GM19455 (cell line): Measurements from ENCODE around the gene ACTR3C.
"Not testable (repeated sequence)": the region's sequence is repeated elsewhere in the genome, so short reads cannot be mapped to it uniquely, and the experiment has no call there.

Experiments used
- ATAC-seq: cut with Tn5 transposase; IDR thresholded peaks from one replicate; pipeline ENCODE4 v1.9.1; 2021; ENCODE audit not compliant: unreplicated experiment

Gene ACTR3C

GRCh38 chr7:150219941-150220658 lies 103.2 kb downstream of the ACTR3C start:
- not testable (repeated sequence) for ATAC-seq

GRCh38 chr7:150206848-150207247 lies 116.5 kb downstream of the ACTR3C start:
- ATAC-seq, result not testable (repeated sequence)

DNA sequence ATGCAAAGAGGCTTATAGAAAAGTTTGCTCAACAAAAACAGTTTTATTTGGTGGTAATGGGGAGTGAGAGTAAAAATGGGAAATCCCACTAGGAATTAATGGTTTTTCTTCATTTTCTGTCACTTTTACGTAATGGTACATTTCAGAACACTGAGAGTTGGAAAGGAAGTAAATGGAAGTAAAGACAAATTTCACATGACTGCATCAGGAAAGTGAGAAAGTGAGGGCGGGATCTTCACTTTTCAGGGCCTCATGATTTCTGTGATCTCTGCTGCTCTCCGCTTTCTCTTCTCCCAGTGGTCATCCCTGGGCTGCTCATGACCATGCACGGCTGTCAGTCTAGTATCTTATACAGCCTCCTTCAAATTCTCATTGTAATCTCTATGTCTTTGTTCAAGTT lies 117.5 kb downstream of the ACTR3C start:
- ATAC-seq, result not testable (repeated sequence)

GRCh38 chr7:150204577-150204976 lies 118.8 kb downstream of the ACTR3C start:
- not testable (repeated sequence) for ATAC-seq

GRCh38 chr7:150202894-150203293 lies 120.5 kb downstream of the ACTR3C start:
- ATAC-seq, result not testable (repeated sequence)
